ENCODE data around the gene FUBP3.

- TF ChIP-seq CTCF (IDR thresholded peaks at IDR 0.05) (no peak), POLR2A (IDR thresholded peaks at IDR 0.05) (no peak), POLR2AphosphoS5 (IDR thresholded peaks at IDR 0.05) (no peak)
Measured at GRCh38 chr9:130535818-130536521, 43.4 kb upstream of the FUBP3 start.

All from stomach (tissue), 4 donors.